Effector memory CD4-positive, alpha-beta T cell (primary cell): ENCODE measurements around the gene MFAP1.
"Not testable (repeated sequence)": the region's sequence is repeated elsewhere in the genome, so short reads cannot be mapped to it uniquely, and the experiment has no call there.

Source experiments
- DNase-seq, 3 donors: peaks; one replicate each; pipeline ENCODE4 v3.0.0-alpha.2; 2020
- H3K27ac ChIP-seq: 2 replicates; pipeline ENCODE4 v1.7.0; 2013; ENCODE audit warnings: mild to moderate bottlenecking, low read length, moderate library complexity; ENCODE audit not compliant: insufficient read depth, poor library complexity, severe bottlenecking
- H3K27me3 ChIP-seq: replicated peaks from 2 replicates; pipeline ENCODE4 v1.7.0; 2013; ENCODE audit warnings: mild to moderate bottlenecking, low read length; ENCODE audit not compliant: insufficient read depth, control insufficient read depth, poor library complexity, severe bottlenecking
- H3K36me3 ChIP-seq: 2 replicates; pipeline ENCODE4 v1.7.0; 2013; ENCODE audit warnings: mild to moderate bottlenecking, low read length, moderate library complexity; ENCODE audit not compliant: control insufficient read depth, insufficient read depth
- H3K4me1 ChIP-seq: 2 replicates; pipeline ENCODE4 v1.7.0; 2013; ENCODE audit warnings: low read length, mild to moderate bottlenecking; ENCODE audit not compliant: control insufficient read depth, insufficient read depth, poor library complexity, severe bottlenecking
- H3K4me3 ChIP-seq: 2 replicates; pipeline ENCODE4 v1.7.0; 2013; ENCODE audit warnings: low read length, low read depth, mild to moderate bottlenecking; ENCODE audit not compliant: insufficient read depth, poor library complexity, severe bottlenecking
- H3K9me3 ChIP-seq: 2 replicates; pipeline ENCODE4 v1.7.0; 2013; ENCODE audit warnings: mild to moderate bottlenecking, low read length, moderate library complexity; ENCODE audit not compliant: control insufficient read depth

The MFAP1 gene

DNA sequence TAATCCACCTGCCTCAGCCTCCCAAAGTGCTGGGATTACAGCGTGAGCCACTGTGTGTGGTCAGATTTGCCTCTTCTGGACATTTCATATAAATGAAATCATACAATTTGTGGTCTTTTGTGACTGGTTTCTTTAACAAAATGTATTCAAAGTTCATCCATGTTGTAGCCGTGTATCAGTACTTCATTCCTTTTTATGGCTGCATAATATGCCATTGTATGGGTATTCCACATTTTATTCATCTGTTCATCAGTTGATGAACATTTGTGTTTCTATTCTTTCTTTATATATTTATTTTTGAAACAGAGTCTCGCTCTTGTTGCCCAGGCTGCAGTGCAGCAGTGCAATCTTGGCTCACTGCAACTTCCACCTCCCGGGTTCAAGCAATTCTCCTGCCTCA, 28.1 kb upstream of the MFAP1 start:
- no peaks in the 10 kb centered on the region for H3K4me1 ChIP-seq
- no peak overlapping the region for H3K27ac ChIP-seq

DNA sequence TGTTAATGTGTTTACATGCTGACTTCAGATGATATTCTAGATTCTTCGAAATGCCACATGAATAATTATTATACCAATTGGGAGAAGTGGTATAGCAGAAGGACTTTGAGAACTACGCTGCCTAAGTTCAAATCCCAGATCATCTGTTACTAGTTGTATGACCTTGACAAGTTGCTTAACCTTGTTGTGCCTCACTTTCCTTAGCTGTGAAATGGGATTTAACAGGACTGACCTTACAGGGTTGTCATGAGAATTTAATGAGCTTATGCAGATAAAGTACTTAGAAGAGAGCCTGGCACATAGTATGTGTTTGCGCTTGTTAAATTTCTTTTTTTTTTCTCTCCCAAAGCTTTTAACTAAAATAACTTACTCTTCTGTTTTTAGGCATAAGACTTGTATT, 26.8 kb upstream of the MFAP1 start:
- H3K36me3 ChIP-seq: peaks cover 23% of the 10 kb centered on the region
- no peaks in the 10 kb centered on the region for H3K27me3 ChIP-seq
- H3K4me1 ChIP-seq: no peaks in the 10 kb centered on the region
- H3K9me3 ChIP-seq: no peaks in the 10 kb centered on the region
- no peak overlapping the region for H3K27ac ChIP-seq
- DNase-seq: no peak
- H3K4me3 ChIP-seq: no peak overlapping the region

More for the DNA sequence above, 28.1 kb upstream of the MFAP1 start:
- no peaks in the 10 kb centered on the region for H3K27me3 ChIP-seq
- H3K9me3 ChIP-seq: no peaks in the 10 kb centered on the region
- H3K36me3 ChIP-seq: peaks cover 23% of the 10 kb centered on the region
- DNase-seq: no peak
- H3K4me3 ChIP-seq: no peak overlapping the region

DNA sequence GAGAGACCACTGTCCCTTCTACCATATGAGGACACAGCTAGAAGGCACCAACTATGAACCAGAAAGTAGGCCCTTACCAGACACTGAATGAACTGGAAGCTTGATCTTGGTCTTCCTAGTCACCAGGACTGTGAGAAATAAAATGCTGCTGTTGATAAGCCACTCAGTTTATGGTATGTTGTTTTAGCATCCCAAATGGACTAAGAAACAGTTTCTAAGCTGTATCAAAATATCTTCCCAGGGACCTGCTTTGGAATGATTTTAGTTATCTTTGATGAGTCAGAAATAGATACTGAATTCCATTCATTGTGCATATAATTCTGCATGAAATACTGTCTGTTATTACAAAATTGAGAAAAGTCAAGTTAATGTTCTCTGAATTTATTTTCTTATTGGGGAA, 20.9 kb upstream of the MFAP1 start:
- DNase-seq: no peak
- H3K27me3 ChIP-seq: no peaks in the 10 kb centered on the region
- H3K4me3 ChIP-seq: no peak overlapping the region
- no peak overlapping the region for H3K27ac ChIP-seq
- no peaks in the 10 kb centered on the region for H3K9me3 ChIP-seq
- H3K36me3 ChIP-seq: peaks cover 24% of the 10 kb centered on the region
- no peaks in the 10 kb centered on the region for H3K4me1 ChIP-seq

DNA sequence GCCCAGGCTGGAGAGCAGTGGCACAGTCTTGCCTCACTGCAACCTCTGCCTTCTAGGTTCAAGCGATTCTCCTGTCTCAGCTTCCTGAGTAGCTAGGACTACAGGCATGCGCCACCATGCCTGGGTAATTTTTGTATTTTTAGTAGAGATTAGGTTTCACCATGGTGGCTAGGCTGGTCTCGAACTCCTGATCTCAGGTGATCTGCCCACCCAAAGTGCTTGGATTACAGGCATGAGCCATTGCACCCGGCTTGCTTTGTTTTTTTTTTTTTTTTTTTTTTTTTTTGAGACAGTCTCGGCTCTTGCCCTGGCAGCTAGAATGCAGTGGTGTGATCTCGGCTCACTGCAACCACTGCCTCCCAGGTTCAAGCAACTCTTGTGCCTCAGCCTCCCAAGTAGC, 8.0 kb upstream of the MFAP1 start:
- not testable (repeated sequence) for H3K9me3 ChIP-seq, H3K27me3 ChIP-seq, H3K4me1 ChIP-seq, H3K4me3 ChIP-seq, DNase-seq, H3K27ac ChIP-seq, H3K36me3 ChIP-seq

DNA sequence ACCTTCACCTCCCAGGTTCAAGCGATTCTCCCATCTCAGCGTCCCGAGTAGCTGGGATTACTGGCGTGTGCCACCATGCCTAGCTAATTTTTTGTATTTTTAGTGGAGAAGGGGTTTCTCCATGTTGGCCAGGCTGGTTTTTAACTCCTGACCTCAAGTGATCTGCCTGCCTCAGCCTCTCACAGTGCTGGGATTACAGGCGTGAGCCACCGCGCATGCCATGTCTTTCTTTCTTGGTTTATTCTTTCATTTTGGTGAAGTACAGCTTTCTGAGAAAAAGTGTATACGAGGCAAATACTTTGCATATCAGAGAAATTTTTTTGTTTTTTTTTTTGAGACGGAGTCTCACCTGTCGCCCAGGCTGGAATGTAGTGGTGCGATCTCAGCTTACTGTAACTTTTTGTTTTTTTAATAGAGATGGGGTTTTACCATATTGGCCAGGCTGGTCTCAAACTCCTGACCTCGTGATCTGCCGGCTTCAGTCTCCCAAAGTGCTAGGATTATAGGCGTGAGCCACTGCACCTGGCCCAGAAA, 7.1 kb upstream of the MFAP1 start:
- H3K4me3 ChIP-seq, H3K27ac ChIP-seq, H3K4me1 ChIP-seq, H3K36me3 ChIP-seq, DNase-seq, H3K27me3 ChIP-seq, H3K9me3 ChIP-seq: not testable (repeated sequence)

DNA sequence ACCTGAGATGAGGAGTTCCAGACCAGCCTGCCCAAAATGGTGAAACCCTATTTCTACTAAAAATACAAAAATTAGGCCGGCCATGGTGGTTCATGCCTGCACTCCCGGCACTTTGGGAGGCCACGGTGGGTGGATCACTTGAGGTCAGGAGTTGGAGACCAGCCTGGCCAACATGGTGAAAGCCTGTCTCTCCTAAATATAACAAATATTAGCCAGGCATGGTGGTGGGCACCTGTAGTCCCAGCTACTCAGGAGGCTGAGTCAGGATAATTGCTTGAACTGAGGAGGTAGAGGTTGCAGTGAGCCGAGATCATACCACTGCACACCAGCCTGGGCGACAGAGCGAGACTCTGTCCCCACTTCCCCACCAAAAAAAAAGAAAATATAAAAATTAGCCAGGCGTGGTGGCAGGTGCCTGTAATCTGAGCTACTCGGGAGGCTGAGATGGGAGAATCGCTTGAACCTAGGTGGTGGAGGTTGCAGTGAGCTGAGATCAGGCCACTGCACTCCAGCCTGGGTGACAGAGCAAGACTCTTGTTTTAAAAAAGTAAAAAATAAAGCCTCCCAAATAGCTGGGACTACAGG, 6.3 kb upstream of the MFAP1 start:
- not testable (repeated sequence) for H3K4me1 ChIP-seq, H3K27me3 ChIP-seq, H3K36me3 ChIP-seq, H3K4me3 ChIP-seq, H3K9me3 ChIP-seq, DNase-seq, H3K27ac ChIP-seq

DNA sequence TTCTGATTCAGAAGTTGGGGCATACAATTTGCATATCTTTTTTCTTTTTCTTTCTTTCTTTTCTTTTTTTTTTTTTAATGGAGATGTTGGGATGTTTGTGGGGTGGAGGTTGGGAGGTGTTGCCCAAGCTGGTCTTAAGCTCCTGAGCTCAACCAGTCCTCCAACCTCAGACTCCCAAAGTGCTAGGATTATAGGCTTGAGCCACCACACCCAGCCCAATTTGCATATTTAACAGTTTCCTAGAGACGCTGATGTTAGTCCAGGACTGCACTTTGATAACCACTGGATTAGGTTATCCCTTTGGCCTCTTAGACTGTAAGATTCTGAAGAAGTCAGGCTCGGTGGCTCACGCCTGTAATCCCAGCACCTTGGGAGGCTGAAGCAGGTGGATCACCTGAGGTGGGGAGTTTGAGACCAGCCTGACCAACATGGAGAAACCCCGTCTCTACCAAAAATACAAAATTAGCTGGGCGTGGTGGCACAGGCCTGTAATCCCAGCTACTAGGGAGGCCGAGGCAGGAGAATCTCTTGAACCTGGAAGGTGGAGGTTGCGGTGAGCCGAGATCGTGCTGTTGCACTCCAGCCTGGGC, 5.6 kb upstream of the MFAP1 start:
- peaks cover 10% of the 10 kb centered on the region for H3K4me1 ChIP-seq
- not testable (repeated sequence) for DNase-seq, H3K27me3 ChIP-seq, H3K36me3 ChIP-seq, H3K4me3 ChIP-seq, H3K9me3 ChIP-seq, H3K27ac ChIP-seq

DNA sequence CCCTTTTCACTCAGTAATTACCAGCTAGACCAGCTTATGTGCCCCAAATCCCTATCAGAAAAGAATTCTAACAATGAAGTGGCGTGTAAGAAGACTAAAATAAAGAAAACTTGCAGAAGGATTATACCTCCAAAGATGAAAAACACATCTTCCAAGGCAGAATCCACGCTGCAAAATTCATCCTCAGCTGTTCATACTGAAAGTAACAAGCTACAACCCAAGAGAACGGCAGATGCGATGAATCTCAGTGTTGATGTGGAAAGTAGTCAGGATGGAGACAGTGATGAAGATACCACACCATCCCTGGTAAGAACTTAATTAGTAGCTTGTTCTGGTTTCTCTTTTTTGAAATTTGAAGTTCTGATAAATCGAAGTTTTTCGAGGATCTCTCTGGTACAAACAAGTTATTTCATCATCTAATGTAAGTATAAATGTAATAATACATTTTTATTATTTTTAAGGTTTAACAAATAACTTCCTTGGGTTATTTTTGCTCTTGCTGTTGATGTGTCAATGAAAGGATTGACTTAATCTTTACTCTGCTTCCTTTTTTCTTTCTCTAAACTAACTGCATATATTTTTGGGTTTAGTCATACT, 3.7 kb upstream of the MFAP1 start:
- no peaks in the 10 kb centered on the region for H3K9me3 ChIP-seq
- H3K27ac ChIP-seq: peak overlapping the region; percentile 82
- peaks cover 16% of the 10 kb centered on the region for H3K4me1 ChIP-seq
- H3K4me3 ChIP-seq: peak overlapping the region; percentile 33
- DNase-seq: no peak
- no peaks in the 10 kb centered on the region for H3K36me3 ChIP-seq
- no peaks in the 10 kb centered on the region for H3K27me3 ChIP-seq

DNA sequence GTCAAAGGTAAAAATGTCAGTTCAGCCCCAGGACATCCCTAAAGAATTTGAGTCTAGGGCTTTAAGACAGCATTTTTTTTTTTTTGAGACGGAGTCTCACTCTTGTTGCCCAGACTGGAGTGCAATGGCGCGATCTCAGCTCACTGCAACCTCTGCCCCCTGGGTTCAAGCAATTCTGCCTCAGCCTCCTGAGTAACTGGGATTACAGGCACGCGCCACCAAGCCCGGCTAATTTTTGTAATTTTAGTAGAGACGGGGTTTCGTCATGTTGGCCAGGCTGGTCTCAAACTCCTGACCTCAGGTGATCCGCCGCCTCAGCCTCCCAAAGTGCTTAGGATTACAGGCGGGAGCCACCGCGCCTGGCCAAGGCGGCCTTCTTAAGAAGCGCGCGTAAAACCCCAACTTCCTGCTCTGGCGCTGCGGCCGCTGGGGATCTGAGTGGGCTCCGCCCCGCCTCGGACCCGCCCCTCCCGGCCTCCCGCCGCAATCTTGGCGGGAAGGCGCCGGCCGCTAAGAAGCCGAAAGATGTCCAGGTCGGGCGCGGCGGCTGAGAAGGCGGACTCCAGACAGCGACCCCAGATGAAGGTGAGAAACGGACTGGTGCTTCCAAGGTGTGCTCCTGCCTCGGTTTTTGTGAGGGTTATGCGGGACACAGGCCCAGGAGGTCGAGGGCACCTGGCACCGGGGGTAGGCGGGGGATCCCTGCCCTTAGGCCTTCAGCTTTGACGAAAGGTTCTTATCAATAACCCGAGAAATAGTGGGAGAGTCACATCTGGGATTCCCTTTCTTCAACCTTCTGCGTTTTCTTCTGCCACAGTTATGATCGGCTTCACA, 2.2 kb upstream of the MFAP1 start, which contains the start of gene WDR76:
WDR76 (plus strand) TSS at position 495 of the 834 bp plus-strand sequence; CDS start at position 526, 31 bp downstream.
- Histone ChIP-seq H3K36me3 (no peaks in the 10 kb centered on the region), H3K4me1 (peaks cover 20% of the 10 kb centered on the region), H3K9me3 (no peaks in the 10 kb centered on the region), H3K27ac (peak within 1 kb of the TSS; percentile 82), H3K27me3 (no peaks in the 10 kb centered on the region), H3K4me3 (peak within 1 kb of the TSS; percentile 69)
- peak; percentile 53 to 72 (median 57) for DNase-seq
